ENCODE results near the gene GMDS.
A peak's percentile ranks its signal among the peaks of the same experiment; 100 is the strongest.

GMDS gene

GRCh38 chr6:1966713-1967112 lies 278.7 kb downstream of the GMDS start:
- TF ChIP-seq CTCF (IDR thresholded peaks at IDR 0.05; ENCODE audit: low read depth, low read length), result no peak
- in situ Hi-C loops (cut with HindIII; ENCODE audit: low sequenced_read_pairs), result no loop called here
- no peak overlapping the region for H3K4me3 ChIP-seq (ENCODE audit: low read depth, low read length)
- DNase-seq (ENCODE audit: low read depth, low spot score), result no peak

DNA sequence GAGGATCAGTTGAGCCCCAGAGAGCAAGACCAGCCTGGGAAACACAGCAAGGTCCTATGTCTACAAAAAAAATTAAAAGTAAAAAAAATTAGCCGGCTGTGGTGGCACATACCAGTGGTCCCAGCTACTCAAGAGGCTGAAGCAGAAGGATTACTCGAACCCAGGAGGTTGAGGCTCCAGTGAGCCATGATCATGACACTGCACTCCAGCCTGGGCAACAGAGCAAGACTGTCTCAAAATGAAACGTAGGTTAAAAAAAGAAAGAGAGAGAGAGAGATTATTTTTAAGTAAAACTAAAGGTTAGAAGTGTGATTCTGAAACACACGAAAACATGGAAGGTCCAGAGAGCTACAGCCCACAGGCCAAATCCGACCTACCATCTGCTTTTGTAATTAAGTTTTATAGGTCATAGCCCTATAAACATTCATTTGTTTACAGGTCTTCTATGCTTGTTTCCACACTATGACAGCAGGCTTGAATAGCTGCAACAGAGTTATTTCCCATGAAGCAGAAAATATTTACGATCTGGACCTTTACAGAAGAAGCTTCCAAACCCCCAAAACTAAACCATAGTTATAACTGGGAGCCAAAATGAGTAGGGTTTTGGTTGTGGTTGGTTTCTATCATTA lies 279.7 kb downstream of the GMDS start:
- no peak overlapping the region for H3K4me3 ChIP-seq (ENCODE audit: low read depth, low read length)

DNA sequence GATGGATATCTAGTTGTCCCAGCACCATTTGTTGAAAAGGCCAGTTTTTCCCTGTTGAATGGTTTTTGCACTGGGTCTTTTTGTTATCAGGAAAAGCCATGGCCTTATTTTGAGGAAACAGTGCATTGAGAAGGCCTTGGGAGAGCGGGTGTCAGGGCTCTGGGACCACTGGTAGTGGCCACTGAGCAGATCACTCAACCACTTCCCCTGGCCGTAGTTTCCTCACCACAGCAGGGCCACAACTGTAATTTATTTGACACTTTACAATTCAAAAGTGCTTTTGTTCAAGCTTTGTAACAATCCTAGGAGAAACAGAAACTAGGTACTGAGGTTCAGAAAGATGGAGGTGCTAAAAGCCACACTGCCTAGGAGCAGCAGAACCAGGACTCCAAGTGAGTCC lies 281.8 kb downstream of the GMDS start:
- no peak for TF ChIP-seq CTCF (IDR thresholded peaks at IDR 0.05; ENCODE audit: low read depth, low read length)
- in situ Hi-C loops (cut with HindIII; ENCODE audit: low sequenced_read_pairs), result no loop called here
- DNase-seq (ENCODE audit: low read depth, low spot score), result no peak
- H3K4me3 ChIP-seq (ENCODE audit: low read depth, low read length), result no peak overlapping the region

More for the DNA sequence above, 279.7 kb downstream of the GMDS start:
- no peak for DNase-seq (ENCODE audit: low read depth, low spot score)
- in situ Hi-C loops (cut with HindIII; ENCODE audit: low sequenced_read_pairs), result no loop called here
- no peak for TF ChIP-seq CTCF (IDR thresholded peaks at IDR 0.05; ENCODE audit: low read depth, low read length)

- in situ Hi-C loops (cut with HindIII; ENCODE audit: low sequenced_read_pairs), result no loop called here
- no peak for TF ChIP-seq CTCF (IDR thresholded peaks at IDR 0.05; ENCODE audit: low read depth, low read length)
- DNase-seq (ENCODE audit: low read depth, low spot score), result peak; percentile 13
- H3K4me3 ChIP-seq (ENCODE audit: low read depth, low read length), result no peak overlapping the region
Observed at GRCh38 chr6:1962201-1962600, 283.2 kb downstream of the GMDS start.

GRCh38 chr6:1960486-1961142 lies 284.8 kb downstream of the GMDS start:
- in situ Hi-C loops (cut with HindIII; ENCODE audit: low sequenced_read_pairs), result no loop called here

DNA sequence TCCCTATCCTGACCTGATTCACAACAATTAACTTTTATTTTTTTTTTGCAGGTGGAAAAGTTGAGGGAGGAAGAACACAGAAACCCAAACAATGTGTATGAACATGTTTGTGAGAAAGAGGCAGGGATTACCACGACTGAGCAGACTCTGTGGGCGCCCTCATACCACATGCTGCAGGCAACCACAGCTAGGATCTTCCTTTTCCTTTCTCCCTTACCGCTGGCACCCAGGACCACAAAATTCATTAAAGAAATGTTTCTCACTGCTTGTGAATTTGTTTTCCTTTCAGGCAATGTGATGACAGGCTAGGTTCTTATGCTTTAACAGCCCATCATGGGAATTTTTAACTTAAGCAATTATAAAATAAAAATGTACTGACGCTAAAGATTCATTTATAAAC lies 287.1 kb downstream of the GMDS start:
- in situ Hi-C loops (cut with HindIII; ENCODE audit: low sequenced_read_pairs), result no loop called here
- no peak overlapping the region for H3K4me3 ChIP-seq (ENCODE audit: low read depth, low read length)
- TF ChIP-seq CTCF (IDR thresholded peaks at IDR 0.05; ENCODE audit: low read depth, low read length), result no peak
- no peak for DNase-seq (ENCODE audit: low read depth, low spot score)

More at GRCh38 chr6:1960486-1961142, 284.8 kb downstream of the GMDS start:
- no peak for DNase-seq (ENCODE audit: low read depth, low spot score)
- no peak for TF ChIP-seq CTCF (IDR thresholded peaks at IDR 0.05; ENCODE audit: low read depth, low read length)
- no peak overlapping the region for H3K4me3 ChIP-seq (ENCODE audit: low read depth, low read length)
